Mesenchymal stem cell (in vitro differentiated cells and primary cell): ENCODE data around the gene SIDT1.

Experiments used
- DNase-seq: peaks from one replicate; pipeline ENCODE4 v3.0.0-alpha.2; 2013
- H2AFZ ChIP-seq: one replicate; pipeline ENCODE4 v1.6.1; 2013; ENCODE audit warnings: low read depth, mild to moderate bottlenecking, control low read depth, inconsistent platforms, low read length, moderate library complexity
- H2AK5ac ChIP-seq: 2 replicates; pipeline ENCODE4 v1.6.1; 2013; ENCODE audit warnings: low read length, moderate library complexity, mild to moderate bottlenecking, inconsistent platforms; ENCODE audit not compliant: severe bottlenecking
- H2BK120ac ChIP-seq: one replicate; pipeline ENCODE4 v1.6.1; 2013; ENCODE audit warnings: low read depth, mild to moderate bottlenecking, inconsistent platforms, low read length, moderate library complexity
- H2BK12ac ChIP-seq, 2 experiments: one replicate each; pipeline ENCODE4 v1.6.1; 2013; ENCODE audit warnings: inconsistent platforms in 2 of 2, low read length in 2 of 2, mild to moderate bottlenecking in 2 of 2, moderate library complexity in 2 of 2, control low read depth in 1 of 2
- H2BK15ac ChIP-seq: one replicate; pipeline ENCODE4 v1.6.1; 2013; ENCODE audit warnings: mild to moderate bottlenecking, low read depth, inconsistent platforms; ENCODE audit not compliant: poor library complexity, severe bottlenecking
- H2BK5ac ChIP-seq: 2 replicates; pipeline ENCODE4 v1.6.1; 2013; ENCODE audit warnings: low read depth, mild to moderate bottlenecking, low read length, control low read depth, inconsistent platforms; ENCODE audit not compliant: poor library complexity, severe bottlenecking
- H3K14ac ChIP-seq, 2 experiments: one replicate each; pipeline ENCODE4 v1.6.1; 2013; ENCODE audit warnings: inconsistent platforms in 2 of 2, low read length in 2 of 2, control low read depth in 1 of 2, mild to moderate bottlenecking in 1 of 2, moderate library complexity in 1 of 2
- H3K18ac ChIP-seq, 2 experiments: one replicate each; pipeline ENCODE4 v1.6.1; 2013; ENCODE audit warnings: inconsistent platforms in 2 of 2, low read length in 2 of 2, control low read depth in 1 of 2, low read depth in 1 of 2, mild to moderate bottlenecking in 1 of 2
- H3K23ac ChIP-seq, 2 experiments: one replicate each; pipeline ENCODE4 v1.6.1; 2013; ENCODE audit warnings: inconsistent platforms in 2 of 2, low read length in 2 of 2, mild to moderate bottlenecking in 2 of 2, moderate library complexity in 2 of 2, control low read depth in 1 of 2
- H3K27ac ChIP-seq: 2 replicates; pipeline ENCODE4 v1.5.1; 2013; ENCODE audit warnings: mild to moderate bottlenecking, moderate library complexity, low read length, control low read depth, inconsistent platforms; ENCODE audit not compliant: poor library complexity, severe bottlenecking
- H3K27me3 ChIP-seq, 2 experiments: 2 replicates each; pipeline versions ENCODE4 v1.6.1 to v1.7.0; 2013; ENCODE audit warnings: low read length in 2 of 2, mild to moderate bottlenecking in 2 of 2, moderate library complexity in 2 of 2, control low read depth in 1 of 2, inconsistent platforms in 1 of 2; ENCODE audit not compliant: control insufficient read depth in 1 of 2, insufficient read depth in 1 of 2
- H3K36me3 ChIP-seq, 2 experiments: 2 replicates each; pipeline versions ENCODE4 v1.6.1 to v1.7.0; 2013; ENCODE audit warnings: low read length in 2 of 2, control low read depth in 1 of 2, inconsistent platforms in 1 of 2, low read depth in 1 of 2, mild to moderate bottlenecking in 1 of 2; ENCODE audit not compliant: insufficient read depth in 2 of 2, control insufficient read depth in 1 of 2
- H3K4ac ChIP-seq, 2 experiments: one replicate each; pipeline ENCODE4 v1.6.1; 2013; ENCODE audit warnings: inconsistent platforms in 2 of 2, low read length in 2 of 2, mild to moderate bottlenecking in 2 of 2, moderate library complexity in 2 of 2, control low read depth in 1 of 2, low read depth in 1 of 2
- H3K4me1 ChIP-seq: 2 replicates; pipeline ENCODE4 v1.6.1; 2013; ENCODE audit warnings: low read depth, low read length, control low read depth; ENCODE audit not compliant: control insufficient read depth, insufficient read depth
- H3K4me2 ChIP-seq: 2 replicates; pipeline ENCODE4 v1.6.1; 2013; ENCODE audit warnings: low read length, mild to moderate bottlenecking, inconsistent platforms; ENCODE audit not compliant: poor library complexity, severe bottlenecking
- H3K4me3 ChIP-seq, 2 experiments: 2 replicates each; pipeline versions ENCODE4 v1.5.1 to v1.7.0; 2013; ENCODE audit warnings: low read length in 2 of 2, mild to moderate bottlenecking in 2 of 2, control low read depth in 1 of 2, low read depth in 1 of 2; ENCODE audit not compliant: insufficient read depth in 1 of 2
- H3K79me1 ChIP-seq: replicated peaks from 2 replicates; pipeline ENCODE4 v1.6.1; 2013; ENCODE audit warnings: mild to moderate bottlenecking, control low read depth, low read length, inconsistent platforms; ENCODE audit not compliant: poor library complexity, severe bottlenecking
- H3K9ac ChIP-seq: 2 replicates; pipeline ENCODE4 v1.7.0; 2013; ENCODE audit warnings: mild to moderate bottlenecking, low read length, moderate library complexity
- H3K9me3 ChIP-seq: 2 replicates; pipeline ENCODE4 v1.7.0; 2013; ENCODE audit warnings: mild to moderate bottlenecking, low read length; ENCODE audit not compliant: control insufficient read depth
- H4K8ac ChIP-seq: one replicate; pipeline ENCODE4 v1.6.1; 2013; ENCODE audit warnings: inconsistent platforms, mild to moderate bottlenecking, low read length, moderate library complexity
- H4K91ac ChIP-seq: one replicate; pipeline ENCODE4 v1.6.1; 2013; ENCODE audit warnings: mild to moderate bottlenecking, low read length, inconsistent platforms
- WGBS: methylation state at CpG from one replicate; pipeline ENCODE4 v1.1.7; 2013; ENCODE audit warnings: mixed read lengths; 5-methylcytosine and 5-hydroxymethylcytosine counted together

SIDT1 gene

DNA sequence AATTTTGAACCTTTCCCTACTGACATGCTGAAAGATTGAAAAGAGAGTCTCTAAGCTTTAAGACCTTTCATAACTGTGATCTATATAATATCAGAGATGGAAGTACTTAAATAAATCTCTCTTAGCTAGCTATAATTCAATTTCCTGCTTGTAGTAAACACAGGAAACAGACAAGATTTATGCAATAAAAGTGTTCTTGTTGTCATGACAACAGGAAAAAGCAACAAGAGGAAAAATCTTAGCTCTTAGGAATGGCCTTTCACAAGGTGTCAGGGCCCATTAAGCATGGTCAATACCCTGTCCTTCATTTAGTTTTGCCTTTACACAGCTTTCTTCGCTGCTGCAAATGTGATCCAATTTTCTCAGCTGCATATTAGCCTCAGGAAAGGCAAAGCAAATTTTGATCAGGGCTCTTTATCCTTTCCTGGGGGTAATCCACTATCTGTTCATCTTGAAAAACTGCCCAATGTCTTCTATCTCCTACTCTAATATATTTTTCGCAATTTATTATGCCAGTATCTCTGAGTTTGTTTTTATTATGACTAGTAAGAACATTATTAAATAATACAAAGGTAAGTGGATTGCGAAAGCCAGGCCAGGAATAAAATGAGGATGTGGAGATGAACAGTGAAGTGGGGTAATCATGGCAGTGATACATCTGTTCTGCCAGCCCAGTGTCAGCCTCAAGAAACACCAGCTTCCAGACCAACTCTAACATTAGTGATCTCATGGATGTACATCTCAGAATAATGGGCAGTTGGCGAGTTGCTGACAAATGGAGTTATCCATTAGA, 28.7 kb downstream of the SIDT1 start:
- Histone ChIP-seq H2BK12ac (no peak overlapping the region), H3K27me3 (peaks cover 5 to 12% of the 10 kb centered on the region in 2 experiments), H2BK15ac (no peak overlapping the region), H3K4me1 (peaks cover 1% of the 10 kb centered on the region), H2BK120ac (no peak overlapping the region), H2AFZ (no peak overlapping the region), H3K18ac (no peak overlapping the region), H3K4ac (no peak overlapping the region), H3K23ac (no peak overlapping the region), H3K27ac (no peak overlapping the region), H2BK5ac (no peak overlapping the region), H3K4me3 (no peak overlapping the region), H3K14ac (no peak overlapping the region), H3K9me3 (no peaks in the 10 kb centered on the region), H2AK5ac (no peak overlapping the region), H3K4me2 (no peak overlapping the region), H3K9ac (no peak overlapping the region), H4K91ac (no peak overlapping the region), H4K8ac (no peak overlapping the region), H3K36me3 (no peaks in the 10 kb centered on the region), H3K79me1 (no peaks in the 10 kb centered on the region)
- WGBS, result 83% methylated on average over 2 of the region's 4 CpGs
- peak; percentile 78 for DNase-seq

DNA sequence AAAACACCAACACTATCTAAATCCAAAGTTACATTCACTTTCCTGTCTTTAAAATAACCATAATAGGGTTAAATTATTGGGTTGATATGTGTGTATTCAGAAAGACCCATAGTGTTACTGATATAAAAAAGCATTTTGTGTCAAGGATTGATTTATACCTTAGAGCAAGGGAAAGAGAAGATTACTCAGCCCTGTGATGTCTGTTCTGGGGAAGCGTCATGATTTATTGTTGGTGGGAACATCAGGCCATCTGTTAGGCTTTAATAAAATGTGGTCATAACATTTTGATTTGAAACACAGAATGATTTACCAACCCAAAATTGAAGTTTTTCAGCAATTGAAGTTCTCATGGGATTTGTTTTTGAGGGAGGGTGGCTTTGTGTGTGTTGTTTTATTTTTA, 33.2 kb downstream of the SIDT1 start:
- Histone ChIP-seq H3K23ac (no peak overlapping the region), H4K8ac (no peak overlapping the region), H3K79me1 (no peaks in the 10 kb centered on the region), H2BK12ac (no peak overlapping the region), H3K4me1 (peaks cover 2% of the 10 kb centered on the region), H3K14ac (no peak overlapping the region), H2AFZ (no peak overlapping the region), H4K91ac (no peak overlapping the region), H3K4me2 (no peak overlapping the region), H2AK5ac (no peak overlapping the region), H3K4ac (no peak overlapping the region), H3K27ac (no peak overlapping the region), H3K9ac (no peak overlapping the region), H2BK15ac (no peak overlapping the region), H3K27me3 (peaks cover 20 to 35% of the 10 kb centered on the region in 2 experiments), H2BK120ac (no peak overlapping the region), H2BK5ac (no peak overlapping the region), H3K4me3 (no peak overlapping the region), H3K9me3 (no peaks in the 10 kb centered on the region), H3K36me3 (no peaks in the 10 kb centered on the region), H3K18ac (no peak overlapping the region)
- DNase-seq, result peak; percentile 19
- 22% methylated on average over 1 of the region's 1 CpG for WGBS

DNA sequence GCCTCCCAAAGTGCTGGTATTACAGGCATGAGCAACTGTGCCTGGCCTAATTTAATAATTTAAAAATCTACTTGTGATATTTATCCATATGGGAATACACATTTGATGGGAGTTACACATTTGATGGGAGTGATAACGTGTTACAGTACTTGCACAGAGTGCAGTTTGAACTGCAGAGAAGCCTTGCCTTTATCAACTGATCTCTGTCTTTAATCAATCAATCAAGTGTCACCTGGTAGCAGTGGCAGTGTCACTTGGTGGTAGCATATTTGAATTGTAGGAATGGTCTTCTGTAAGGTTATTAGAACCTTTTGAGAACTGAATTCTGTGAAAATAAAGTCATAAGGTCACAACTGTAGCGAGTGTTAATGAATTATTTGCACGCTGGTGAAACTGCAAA, 37.8 kb downstream of the SIDT1 start:
- Histone ChIP-seq H3K23ac (no peak overlapping the region), H3K14ac (no peak overlapping the region), H3K9me3 (no peaks in the 10 kb centered on the region), H2AFZ (no peak overlapping the region), H4K8ac (no peak overlapping the region), H3K4ac (no peak overlapping the region), H2BK12ac (no peak overlapping the region), H2BK15ac (no peak overlapping the region), H2BK5ac (no peak overlapping the region), H3K18ac (no peak overlapping the region), H3K27me3 (peaks cover 50 to 60% of the 10 kb centered on the region in 2 experiments), H3K4me2 (no peak overlapping the region), H3K4me1 (peaks cover 2% of the 10 kb centered on the region), H3K9ac (no peak overlapping the region), H2BK120ac (no peak overlapping the region), H3K79me1 (no peaks in the 10 kb centered on the region), H3K27ac (no peak overlapping the region), H2AK5ac (no peak overlapping the region), H4K91ac (no peak overlapping the region), H3K4me3 (no peak overlapping the region), H3K36me3 (no peaks in the 10 kb centered on the region)
- DNase-seq, result no peak
- WGBS, result 88% methylated on average over 1 of the region's 3 CpGs

DNA sequence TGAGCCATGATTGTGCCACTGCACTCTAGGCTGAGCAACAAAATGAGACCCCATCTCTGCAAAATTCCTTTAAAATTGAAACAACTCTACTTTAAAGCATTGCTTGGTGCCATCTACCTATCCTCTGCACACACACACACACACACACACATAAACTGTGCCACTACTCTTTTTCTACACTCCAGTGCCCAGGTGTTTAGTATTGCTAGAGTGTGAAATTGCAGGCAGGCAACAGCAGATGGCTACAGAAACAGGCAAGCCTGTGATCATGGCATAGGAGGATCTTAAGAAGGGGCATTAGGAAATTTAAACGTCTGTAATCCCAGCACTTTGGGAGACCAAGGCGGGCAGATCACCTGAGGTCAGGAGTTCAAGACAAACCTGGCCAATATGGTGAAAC, 39.0 kb downstream of the SIDT1 start:
- no peak overlapping the region for H2BK5ac ChIP-seq
- H3K9me3 ChIP-seq, result peaks cover 2% of the 10 kb centered on the region
- H2BK15ac ChIP-seq, result no peak overlapping the region
- no peak overlapping the region for H3K4ac ChIP-seq
- no peak overlapping the region for H2AFZ ChIP-seq
- no peak overlapping the region for H3K23ac ChIP-seq
- H3K27ac ChIP-seq, result no peak overlapping the region
- no peak overlapping the region for H2BK120ac ChIP-seq
- no peak overlapping the region for H3K14ac ChIP-seq
- no peaks in the 10 kb centered on the region for H3K79me1 ChIP-seq
- no peak overlapping the region for H4K8ac ChIP-seq
- H3K4me2 ChIP-seq, result no peak overlapping the region
- H4K91ac ChIP-seq, result no peak overlapping the region
- peaks cover 52 to 54% of the 10 kb centered on the region in 2 experiments for H3K27me3 ChIP-seq
- WGBS, result 71% methylated on average over 2 of the region's 2 CpGs
- H3K9ac ChIP-seq, result no peak overlapping the region
- no peaks in the 10 kb centered on the region for H3K4me1 ChIP-seq
- no peak for DNase-seq
- H3K18ac ChIP-seq, result no peak overlapping the region
- H2AK5ac ChIP-seq, result no peak overlapping the region
- no peaks in the 10 kb centered on the region for H3K36me3 ChIP-seq
- no peak overlapping the region for H3K4me3 ChIP-seq
- no peak overlapping the region for H2BK12ac ChIP-seq
